Stimulated activated CD4-positive, alpha-beta T cell treated with anti-CD3 and anti-CD28 coated beads, Interleukin-2, amount 100 ng/mL, for 48 hours (primary cell): ENCODE results near the gene KRT15.

Source experiments
- DNase-seq, 2 donors: peaks; one replicate each; pipeline ENCODE4 v3.0.0-alpha.2; 2020

The KRT15 gene

GRCh38 chr17:41500131-41500911, 18.4 kb downstream of the KRT15 start:
- DNase-seq = no peak

GRCh38 chr17:41499714-41500113, 19.0 kb downstream of the KRT15 start:
- no peak for DNase-seq

- no peak for DNase-seq
These were observed 20.4 kb downstream of the KRT15 start for GRCh38 chr17:41498276-41498675.

- DNase-seq = peak; percentile 60 to 69
These were observed 21.7 kb downstream of the KRT15 start for GRCh38 chr17:41496803-41497484.

GRCh38 chr17:41494524-41494923, 24.2 kb downstream of the KRT15 start:
- DNase-seq = no peak

- DNase-seq = no peak
These were observed 25.9 kb downstream of the KRT15 start for GRCh38 chr17:41492771-41493170.

GRCh38 chr17:41492351-41492750, 26.3 kb downstream of the KRT15 start:
- DNase-seq = no peak

GRCh38 chr17:41491476-41491875, 27.2 kb downstream of the KRT15 start:
- no peak for DNase-seq

GRCh38 chr17:41490000-41490990, 28.4 kb downstream of the KRT15 start:
- no peak for DNase-seq

GRCh38 chr17:41489531-41489930, 29.2 kb downstream of the KRT15 start, which contains the start of gene KRT36:
Gene KRT36, minus strand, starts transcription at chr17:41489910. Its CDS starts 46 bp downstream, at chr17:41489864.
- DNase-seq = no peak

- peak; percentile 38 to 49 for DNase-seq
These were observed 31.7 kb downstream of the KRT15 start for GRCh38 chr17:41486809-41487530.

- no peak for DNase-seq
These were observed 32.4 kb downstream of the KRT15 start for GRCh38 chr17:41486316-41486715.

- DNase-seq = no peak
These were observed 33.5 kb downstream of the KRT15 start for GRCh38 chr17:41484920-41485904.

- DNase-seq = no peak
These were observed 34.5 kb downstream of the KRT15 start for GRCh38 chr17:41483991-41484826.

GRCh38 chr17:41483531-41483930, 35.2 kb downstream of the KRT15 start:
- DNase-seq = no peak

- DNase-seq = no peak
These were observed 37.7 kb downstream of the KRT15 start, which contains the start of gene KRT35 for GRCh38 chr17:41481036-41481435. Gene KRT35, minus strand, starts transcription at chr17:41481151. Its CDS starts 54 bp downstream, at chr17:41481097.

GRCh38 chr17:41480581-41480980, 38.1 kb downstream of the KRT15 start:
- DNase-seq = no peak

- DNase-seq = no peak
These were observed 38.6 kb downstream of the KRT15 start for GRCh38 chr17:41480136-41480535.

GRCh38 chr17:41478237-41478636, 40.5 kb downstream of the KRT15 start:
- DNase-seq = no peak
